ENCODE results near the gene RHEB. TPM values are rescaled to one million over a fixed set of nuclear protein-coding genes. Genes with fewer than 3 reads are reported as not detected.

RHEB gene
- total and polyA plus RNA-seq, 7 donors: 98.0 to 248 (median 167) TPM

DNA sequence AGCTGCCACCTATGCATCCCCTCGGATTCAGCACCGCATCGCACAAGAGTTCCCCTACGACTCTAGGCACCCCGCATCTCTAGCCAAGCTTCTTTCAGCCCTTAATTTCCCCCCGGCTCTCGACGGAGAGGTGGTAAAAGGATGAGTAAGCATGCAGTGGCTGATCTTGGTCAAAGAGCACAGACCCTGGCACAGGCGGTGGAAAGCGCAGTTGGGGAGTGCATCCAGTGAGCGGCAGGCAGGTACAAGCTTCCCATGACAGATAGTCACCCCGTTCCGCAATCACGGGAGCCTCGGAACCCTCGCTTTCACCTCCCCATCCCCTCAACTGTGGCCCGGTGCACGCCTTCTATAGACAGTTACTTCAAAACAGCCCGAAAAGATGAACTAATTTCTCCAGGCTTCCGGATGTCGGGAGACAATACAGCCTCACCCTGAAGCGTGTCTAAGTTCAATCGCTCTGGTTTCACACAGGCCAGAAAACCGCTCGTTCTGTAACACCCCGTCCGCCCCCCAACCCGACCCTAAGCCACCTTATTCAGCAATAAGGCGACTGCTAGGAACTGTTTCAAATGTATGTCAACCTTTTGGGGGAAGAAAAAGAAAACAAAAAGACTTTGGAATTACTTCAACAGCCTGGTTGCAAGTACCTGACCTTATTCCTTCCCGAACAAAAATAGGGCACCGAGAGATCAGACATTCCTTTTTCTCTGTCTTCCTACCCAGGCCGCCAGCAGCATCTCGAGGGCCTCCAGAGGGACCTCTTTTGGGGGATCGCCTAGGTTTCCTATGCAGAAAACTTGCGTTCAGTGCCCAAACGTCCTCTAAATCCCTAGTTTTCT, 1.4 kb downstream of the RHEB start:
- TF ChIP-seq CTCF (IDR thresholded peaks at IDR 0.05): peak; percentile 4
- Histone ChIP-seq H3K36me3 (ENCODE audit: insufficient read depth in 1 of 2, low read depth in 1 of 2) (no peaks in the 10 kb centered on the region), H3K4me3 (peak overlapping the region; percentile 85), H3K27ac (peak overlapping the region; percentile 99), H3K27me3 (ENCODE audit: insufficient read depth in 3 of 3, low read length in 2 of 3) (no peaks in the 10 kb centered on the region), H3K4me1 (peaks cover 35% of the 10 kb centered on the region), H3K9me3 (no peaks in the 10 kb centered on the region)
- 2 to 3% (median 2%) methylated on average over 36 of the region's 36 CpGs for WGBS, 3 donors
- ATAC-seq (peak; percentile 29 to 58 (median 48)), DNase-seq (peak; percentile 64 to 85)
- intact Hi-C loops (cut with DNase I): no loop called here

GRCh38 chr7:151517601-151518104, 2.0 kb downstream of the RHEB start:
- no peak for DNase-seq
- Histone ChIP-seq H3K9me3 (no peaks in the 10 kb centered on the region), H3K27ac (peak overlapping the region; percentile 99), H3K27me3 (ENCODE audit: insufficient read depth in 3 of 3, low read length in 2 of 3) (no peaks in the 10 kb centered on the region), H3K4me1 (peaks cover 42% of the 10 kb centered on the region), H3K4me3 (peak overlapping the region; percentile 85), H3K36me3 (ENCODE audit: insufficient read depth in 1 of 2, low read depth in 1 of 2) (no peaks in the 10 kb centered on the region)
- intact Hi-C loops (cut with DNase I): no loop called here
- no peak for TF ChIP-seq CTCF (IDR thresholded peaks at IDR 0.05)
- WGBS, 3 donors: 59 to 75% (median 71%) methylated on average over 7 of the region's 7 CpGs
- no peak for ATAC-seq

GRCh38 chr7:151515276-151515565, 4.5 kb downstream of the RHEB start:
- Histone ChIP-seq H3K27ac (peak overlapping the region; percentile 39), H3K36me3 (ENCODE audit: insufficient read depth in 1 of 2, low read depth in 1 of 2) (no peaks in the 10 kb centered on the region), H3K4me1 (peaks cover 58% of the 10 kb centered on the region), H3K9me3 (no peaks in the 10 kb centered on the region), H3K27me3 (ENCODE audit: insufficient read depth in 3 of 3, low read length in 2 of 3) (no peaks in the 10 kb centered on the region), H3K4me3 (no peak overlapping the region)
- no peak for DNase-seq
- ATAC-seq: no peak
- TF ChIP-seq CTCF (IDR thresholded peaks at IDR 0.05): no peak
- intact Hi-C loops (cut with DNase I): no loop called here

- Histone ChIP-seq H3K27me3 (ENCODE audit: insufficient read depth in 3 of 3, low read length in 2 of 3) (no peaks in the 10 kb centered on the region), H3K36me3 (ENCODE audit: insufficient read depth in 1 of 2, low read depth in 1 of 2) (no peaks in the 10 kb centered on the region), H3K4me1 (peaks cover 64% of the 10 kb centered on the region), H3K4me3 (no peak overlapping the region), H3K27ac (peak overlapping the region; percentile 39), H3K9me3 (no peaks in the 10 kb centered on the region)
- no peak for ATAC-seq
- no peak for TF ChIP-seq CTCF (IDR thresholded peaks at IDR 0.05)
- WGBS, 3 donors: 90 to 91% (median 90%) methylated on average over 6 of the region's 6 CpGs
- no peak for DNase-seq
- intact Hi-C loops (cut with DNase I): loop anchor here in 1 of 2 donors (5.0 kb wide), 1 partner anchor 47 kb away; no protein-coding TSS in a partner anchor
Measured at GRCh38 chr7:151514461-151515275, 5.0 kb downstream of the RHEB start.
